ENCODE results near the gene AIRE.

Gene AIRE

GRCh38 chr21:44344541-44345183 lies 59.0 kb downstream of the AIRE start:
- H3K27me3 ChIP-seq, result no peaks in the 10 kb centered on the region
- TF ChIP-seq CTCF (IDR thresholded peaks at IDR 0.05; ENCODE audit: low read depth, low read length), result no peak
- DNase-seq, result no peak
- H3K9me3 ChIP-seq, result no peaks in the 10 kb centered on the region; the same call in 1 of the 2 replicates
- H3K4me3 ChIP-seq (ENCODE audit: low read depth, low read length), result no peak overlapping the region
- H3K4me1 ChIP-seq, result no peaks in the 10 kb centered on the region
- no peaks in the 10 kb centered on the region for H3K36me3 ChIP-seq

GRCh38 chr21:44345495-44345894 lies 59.8 kb downstream of the AIRE start:
- no peaks in the 10 kb centered on the region for H3K36me3 ChIP-seq
- no peaks in the 10 kb centered on the region; the same call in 1 of the 2 replicates for H3K9me3 ChIP-seq
- no peaks in the 10 kb centered on the region for H3K27me3 ChIP-seq
- no peak for TF ChIP-seq CTCF (IDR thresholded peaks at IDR 0.05; ENCODE audit: low read depth, low read length)
- no peak overlapping the region for H3K4me3 ChIP-seq (ENCODE audit: low read depth, low read length)
- H3K4me1 ChIP-seq, result no peaks in the 10 kb centered on the region
- no peak for DNase-seq

- Histone ChIP-seq H3K36me3 (no peaks in the 10 kb centered on the region), H3K9me3 (no peaks in the 10 kb centered on the region; the same call in 1 of the 2 replicates), H3K4me1 (no peaks in the 10 kb centered on the region), H3K4me3 (ENCODE audit: low read depth, low read length) (no peak overlapping the region), H3K27me3 (peaks cover 16% of the 10 kb centered on the region; the same call in 1 of the 2 replicates)
- TF ChIP-seq CTCF (IDR thresholded peaks at IDR 0.05; ENCODE audit: low read depth, low read length), result no peak
- no peak for DNase-seq
These were observed 62.3 kb downstream of the AIRE start for GRCh38 chr21:44347911-44348451.

Measured in BE2C (cell line).